IMR-90 (cell line): ENCODE results near the gene CITED4. TPM values are rescaled to one million over a fixed set of nuclear protein-coding genes. Genes with fewer than 3 reads are reported as not detected.

ENCODE experiments used
- ATAC-seq: fragments of 200-7000 bp; cut with Tn5 transposase; 2 replicates; pipeline ENCODE4 v1.9.1; 2020; ENCODE audit warnings: low read depth, mild to moderate bottlenecking, moderate library complexity
- BruUV-seq: library from RNA; stranded (reverse); fragments of 400-500 nt; replicated peaks from 2 replicates; lab custom pipeline; 2021; lab: Mats Ljungman, UMichigan
- CTCF ChIA-PET: fragments of 300-600 bp; formaldehyde crosslinking; extraction: SDS; loops from one replicate; lab custom pipeline; 2021; ENCODE audit warnings: antibody characterized with exemption; lab: Yijun Ruan, JAX
- POLR2A ChIA-PET: fragments of 300-600 bp; sonication (Branson Sonifier 250); formaldehyde crosslinking; loops from one replicate; lab custom pipeline; 2022; ENCODE audit warnings: antibody characterized with exemption; ENCODE audit not compliant: unreplicated experiment; lab: Charles Lee
- DNase-seq: peaks from one replicate; pipeline ENCODE4 v3.0.0; 2013
- H2AFZ ChIP-seq: replicated peaks from 2 replicates; pipeline ENCODE3; 2013; ENCODE audit warnings: low read length, mild to moderate bottlenecking; ENCODE audit not compliant: poor library complexity
- H2AK5ac ChIP-seq: 2 replicates; pipeline ENCODE4 v1.6.1; 2013; ENCODE audit warnings: low read depth, low read length, inconsistent platforms
- H2AK9ac ChIP-seq: replicated peaks from 2 replicates; pipeline ENCODE3; 2013; ENCODE audit warnings: mild to moderate bottlenecking, low read depth, low read length, moderate library complexity; ENCODE audit not compliant: poor library complexity
- H2BK120ac ChIP-seq: 2 replicates; pipeline ENCODE4 v1.6.1; 2013; ENCODE audit warnings: low read depth, low read length, inconsistent platforms
- H2BK15ac ChIP-seq: 3 replicates; pipeline ENCODE4 v1.6.1; 2013; ENCODE audit warnings: low read depth, low read length, inconsistent platforms
- H2BK20ac ChIP-seq: 2 replicates; pipeline ENCODE4 v1.6.1; 2013; ENCODE audit warnings: low read depth, mild to moderate bottlenecking, inconsistent platforms, low read length, moderate library complexity
- H2BK5ac ChIP-seq: 2 replicates; pipeline ENCODE4 v1.6.1; 2013; ENCODE audit warnings: mild to moderate bottlenecking, low read depth, low read length, inconsistent platforms; ENCODE audit not compliant: poor library complexity, severe bottlenecking
- H3K14ac ChIP-seq: replicated peaks from 2 replicates; pipeline ENCODE4 v1.6.1; 2013; ENCODE audit warnings: low read depth, low read length, inconsistent platforms
- H3K18ac ChIP-seq: 2 replicates; pipeline ENCODE4 v1.6.1; 2013; ENCODE audit warnings: low read depth, low read length, control low read depth
- H3K23ac ChIP-seq: 2 replicates; pipeline ENCODE4 v1.6.1; 2013; ENCODE audit warnings: low read depth, low read length, inconsistent platforms
- H3K27ac ChIP-seq: 2 replicates; pipeline ENCODE4 v1.5.1; 2013; ENCODE audit warnings: mild to moderate bottlenecking, control low read depth, low read length; ENCODE audit not compliant: insufficient read depth
- H3K27me3 ChIP-seq: 2 replicates; pipeline ENCODE4 v1.6.1; 2013; ENCODE audit warnings: low read length; ENCODE audit not compliant: control insufficient read depth, insufficient read depth
- H3K36me3 ChIP-seq: 2 replicates; pipeline ENCODE4 v1.6.1; 2013; ENCODE audit warnings: low read length, mixed read lengths; ENCODE audit not compliant: control insufficient read depth, insufficient read depth
- H3K4ac ChIP-seq: 2 replicates; pipeline ENCODE4 v1.6.1; 2013; ENCODE audit warnings: low read depth, low read length, inconsistent platforms
- H3K4me1 ChIP-seq: 2 replicates; pipeline ENCODE4 v1.6.1; 2013; ENCODE audit warnings: low read length, mixed read lengths; ENCODE audit not compliant: control insufficient read depth, insufficient read depth
- H3K4me2 ChIP-seq: 2 replicates; pipeline ENCODE4 v1.6.1; 2013; ENCODE audit warnings: low read depth, mild to moderate bottlenecking, control low read depth, low read length, moderate library complexity
- H3K4me3 ChIP-seq: 2 replicates; pipeline ENCODE4 v1.5.1; 2013; ENCODE audit warnings: low read depth, mild to moderate bottlenecking, control low read depth, low read length, moderate library complexity; ENCODE audit not compliant: insufficient read depth
- H3K56ac ChIP-seq: 2 replicates; pipeline ENCODE4 v1.6.1; 2013; ENCODE audit warnings: low read length, inconsistent platforms; ENCODE audit not compliant: insufficient read depth; ENCODE audit errors: extremely low read depth
- H3K79me1 ChIP-seq, 2 experiments: 2 replicates each; pipeline ENCODE4 v1.6.1; 2013; ENCODE audit warnings: low read length in 2 of 2, inconsistent platforms in 1 of 2, low read depth in 1 of 2
- H3K9ac ChIP-seq: 2 replicates; pipeline ENCODE4 v1.6.1; 2013; ENCODE audit warnings: low read depth, low read length, control low read depth
- H3K9me1 ChIP-seq: 2 replicates; pipeline ENCODE4 v1.6.1; 2013; ENCODE audit warnings: low read length, inconsistent platforms; ENCODE audit not compliant: insufficient read depth
- H3K9me3 ChIP-seq: 2 replicates; pipeline ENCODE4 v1.6.1; 2013; ENCODE audit warnings: low read length; ENCODE audit not compliant: control insufficient read depth, insufficient read depth
- H4K20me1 ChIP-seq: 2 replicates; pipeline ENCODE4 v1.6.1; 2013; ENCODE audit warnings: low read length, inconsistent platforms; ENCODE audit not compliant: insufficient read depth
- H4K5ac ChIP-seq: 2 replicates; pipeline ENCODE4 v1.6.1; 2013; ENCODE audit warnings: mild to moderate bottlenecking, low read depth, low read length, control low read depth
- H4K8ac ChIP-seq, 2 experiments: 2 replicates each; pipeline ENCODE4 v1.6.1; 2013; ENCODE audit warnings: low read depth in 2 of 2, low read length in 2 of 2, control low read depth in 1 of 2, inconsistent platforms in 1 of 2
- H4K91ac ChIP-seq: 2 replicates; pipeline ENCODE4 v1.6.1; 2013; ENCODE audit warnings: low read depth, low read length, inconsistent platforms; ENCODE audit not compliant: insufficient read depth
- BHLHE40 ChIP-seq: fragments of 150-350 bp; IDR thresholded peaks from 2 replicates; pipeline ENCODE4 v1.6.1; 2016; ENCODE audit warnings: mild to moderate bottlenecking, low read depth, low read length
- CEBPB ChIP-seq: IDR thresholded peaks from 2 replicates; pipeline ENCODE4 v1.6.1; 2012; ENCODE audit warnings: low read depth, low read length, improper control_type of control experiment
- CHD1 ChIP-seq: IDR thresholded peaks from 2 replicates; pipeline ENCODE4 v1.6.1; 2012; ENCODE audit warnings: low read depth, low read length, improper control_type of control experiment
- CTCF ChIP-seq: conservative IDR thresholded peaks from 2 replicates; pipeline ENCODE4 v1.5.1; 2012; ENCODE audit warnings: mild to moderate bottlenecking, low read depth, low read length, improper control_type of control experiment
- ELK1 ChIP-seq: fragments of 150-350 bp; IDR thresholded peaks from 2 replicates; pipeline ENCODE4 v1.6.1; 2016; ENCODE audit warnings: low read depth, mild to moderate bottlenecking, low read length, moderate library complexity, borderline replicate concordance
- FOS ChIP-seq: fragments of 150-350 bp; IDR thresholded peaks from 2 replicates; pipeline ENCODE4 v1.6.1; 2016; ENCODE audit warnings: low read depth, low read length
- MAFK ChIP-seq: IDR thresholded peaks from 2 replicates; pipeline ENCODE4 v1.6.1; 2012; ENCODE audit warnings: low read depth, low read length, improper control_type of control experiment
- MAZ ChIP-seq: IDR thresholded peaks from 2 replicates; pipeline ENCODE4 v1.6.1; 2012; ENCODE audit warnings: low read depth, mild to moderate bottlenecking, low read length, improper control_type of control experiment, moderate library complexity, borderline replicate concordance
- MXI1 ChIP-seq: IDR thresholded peaks from 2 replicates; pipeline ENCODE4 v1.6.1; 2012; ENCODE audit warnings: low read depth, mild to moderate bottlenecking, low read length, moderate library complexity, borderline replicate concordance
- NFE2L2 ChIP-seq: fragments of 150-350 bp; IDR thresholded peaks from 2 replicates; pipeline ENCODE4 v1.6.1; 2016; ENCODE audit warnings: low read depth, mild to moderate bottlenecking, low read length
- POLR2A ChIP-seq: IDR thresholded peaks from 2 replicates; pipeline ENCODE4 v1.6.1; 2012; ENCODE audit warnings: mild to moderate bottlenecking, low read depth, low read length
- RAD21 ChIP-seq: IDR thresholded peaks from 2 replicates; pipeline ENCODE4 v1.6.1; 2012; ENCODE audit warnings: low read length, improper control_type of control experiment
- RCOR1 ChIP-seq: IDR thresholded peaks from 2 replicates; pipeline ENCODE4 v1.6.1; 2012; ENCODE audit warnings: mild to moderate bottlenecking, low read length, improper control_type of control experiment; ENCODE audit not compliant: insufficient replicate concordance
- RFX5 ChIP-seq: IDR thresholded peaks from 2 replicates; pipeline ENCODE4 v1.8.0; 2012; ENCODE audit warnings: low read depth, mild to moderate bottlenecking, low read length, moderate library complexity
- SMC3 ChIP-seq: fragments of 150-350 bp; IDR thresholded peaks from 2 replicates; pipeline ENCODE4 v1.6.1; 2016; ENCODE audit warnings: low read depth, mild to moderate bottlenecking, antibody characterized with exemption, low read length, moderate library complexity
- USF2 ChIP-seq: fragments of 150-350 bp; IDR thresholded peaks from 2 replicates; pipeline ENCODE4 v1.6.1; 2017; ENCODE audit warnings: mild to moderate bottlenecking, antibody characterized with exemption, low read length, low read depth
- WGBS, 2 experiments: methylation state at CpG; one replicate each; pipeline versions ENCODE4 v1.1.5 to v1.1.7; 2013; ENCODE audit warnings: missing lambda C conversion rate in 2 of 2; ENCODE audit not compliant: insufficient read length in 1 of 2; ENCODE audit errors: extremely low coverage in 2 of 2; 5-methylcytosine and 5-hydroxymethylcytosine counted together
- dilution Hi-C: fragments of 300-500 bp; cut with HindIII; formaldehyde crosslinking; loops from one replicate; pipeline ENCODE4 v1.14.3; 2018; ENCODE audit warnings: low sequenced_read_pairs; ENCODE audit not compliant: unreplicated experiment
- in situ Hi-C: fragments of 300-500 bp; cut with MboI; formaldehyde crosslinking; loops from 3 replicates; pipeline ENCODE4 v1.14.3; 2019; ENCODE audit warnings: low sequenced_read_pairs, inconsistent platforms, mixed read lengths
- intact Hi-C: fragments of 100-400 bp; cut with micrococcal nuclease; formaldehyde crosslinking; loops from 2 replicates; pipeline ENCODE4 v1.10.0; 2022
- polyA plus RNA-seq, 3 experiments: library from polyadenylated mRNA; depleted of rRNA; stranded (reverse); fragments of >200 nt; gene quantifications; 2 replicates each; pipeline ENCODE4 v1.2.3, GENCODE V29; 2012; ENCODE audit warnings: low replicate concordance in 1 of 3
- total RNA-seq: library from RNA; depleted of rRNA; stranded (reverse); fragments of >200 nt; gene quantifications from 2 replicates; pipeline ENCODE4 v1.2.3, GENCODE V29; 2012

CITED4 gene
- total and polyA plus RNA-seq, 2 of the 4 experiments (the other 2 are of a cell fraction) = under 0.01 to 1.6 TPM

GRCh38 chr1:40856116-40856515 lies 6.0 kb downstream of the CITED4 start:
- H2AK9ac ChIP-seq = no peak overlapping the region
- H2AFZ ChIP-seq = no peak overlapping the region
- H3K4me3 ChIP-seq = no peak overlapping the region
- intact Hi-C loops (no loop called here), dilution Hi-C loops (no loop called here), in situ Hi-C loops (no loop called here)
- no peak for DNase-seq
- no peaks in the 10 kb centered on the region for H3K36me3 ChIP-seq
- H3K4ac ChIP-seq = no peak overlapping the region
- no peak overlapping the region for H3K4me2 ChIP-seq
- H3K9me1 ChIP-seq = no peaks in the 10 kb centered on the region
- H3K56ac ChIP-seq = no peak overlapping the region
- H3K23ac ChIP-seq = no peak overlapping the region
- H4K8ac ChIP-seq = no peak overlapping the region
- ChIA-PET CTCF (interaction anchor here (0.7 to 1.6 kb wide), 3 partner anchors 81 to 97 kb away, joined by 3 to 5 read pairs (median 5); no protein-coding TSS in a partner anchor), POLR2A (no interaction called here)
- no TSS peak for BruUV-seq
- no peak overlapping the region for H2BK20ac ChIP-seq
- no peaks in the 10 kb centered on the region for H3K79me1 ChIP-seq
- H3K27ac ChIP-seq = no peak overlapping the region
- H3K4me1 ChIP-seq = 0 out of 2 replicates have a peak, but pooled peaks cover 2% of the 10 kb centered on the region
- H3K9me3 ChIP-seq = no peaks in the 10 kb centered on the region
- no peak overlapping the region for H2AK5ac ChIP-seq
- no peak overlapping the region for H2BK120ac ChIP-seq
- peaks cover 18% of the 10 kb centered on the region; the same call in 1 of the 2 replicates for H3K27me3 ChIP-seq
- TF ChIP-seq MAZ (no peak), RFX5 (no peak), POLR2A (no peak), SMC3 (no peak), MXI1 (no peak), CHD1 (no peak), CEBPB (no peak), RCOR1 (no peak), RAD21 (no peak), NFE2L2 (no peak), BHLHE40 (no peak), USF2 (no peak), CTCF (no peak), MAFK (no peak), FOS (no peak), ELK1 (no peak)
- H3K14ac ChIP-seq = no peak overlapping the region
- H2BK15ac ChIP-seq = no peak overlapping the region
- H4K20me1 ChIP-seq = no peaks in the 10 kb centered on the region
- H4K91ac ChIP-seq = no peak overlapping the region
- ATAC-seq = no peak
- no peak overlapping the region for H3K18ac ChIP-seq
- no peak overlapping the region for H3K9ac ChIP-seq
- 62% methylated on average over 2 of the region's 3 CpGs; no CpG with 5 or more reads in 1 of the 2 experiments for WGBS, 2 experiments
- no peak overlapping the region for H4K5ac ChIP-seq
- H2BK5ac ChIP-seq = no peak overlapping the region
